Activated CD8-positive, alpha-beta memory T cell treated with anti-CD3 and anti-CD28 coated beads, Interleukin-2, amount 50 U/mL, for 24 hours (primary cell): Measurements from ENCODE around the gene SMG7.

Experiments
- DNase-seq: peaks from one replicate; pipeline ENCODE4 v3.0.0-alpha.2; 2020; ENCODE audit errors: extremely low read depth

The SMG7 gene

GRCh38 chr1:183590244-183591191 is 118.2 kb downstream of the SMG7 start, which contains the start of gene NCF2:
TSS of gene NCF2 (minus strand) at chr1:183590459. CDS start at chr1:183590329, 130 bp downstream.
- no peak for DNase-seq

- no peak for DNase-seq
These were observed 120.4 kb downstream of the SMG7 start for GRCh38 chr1:183592733-183593132.

GRCh38 chr1:183593356-183593755 is 121.1 kb downstream of the SMG7 start:
- DNase-seq = no peak

DNA sequence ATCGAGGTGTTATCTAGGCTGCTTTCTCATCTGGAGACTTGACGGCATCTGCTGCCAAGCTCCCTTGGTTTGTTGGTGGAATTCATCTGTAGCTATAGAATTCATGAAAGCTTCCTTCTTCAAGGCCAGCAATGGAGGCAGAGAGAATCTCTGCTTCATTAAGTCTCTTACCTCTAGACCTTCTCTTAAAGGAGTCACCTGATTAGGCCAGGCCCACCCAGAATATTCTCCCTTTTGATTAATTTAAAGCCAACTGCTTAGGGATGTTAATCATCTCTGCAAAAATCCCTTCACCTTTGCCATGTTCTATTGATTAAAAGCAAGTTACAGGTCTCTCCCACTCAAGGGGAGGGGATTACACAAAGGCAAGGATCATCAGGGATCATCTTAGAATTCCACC is 123.2 kb downstream of the SMG7 start:
- DNase-seq = no peak

DNA sequence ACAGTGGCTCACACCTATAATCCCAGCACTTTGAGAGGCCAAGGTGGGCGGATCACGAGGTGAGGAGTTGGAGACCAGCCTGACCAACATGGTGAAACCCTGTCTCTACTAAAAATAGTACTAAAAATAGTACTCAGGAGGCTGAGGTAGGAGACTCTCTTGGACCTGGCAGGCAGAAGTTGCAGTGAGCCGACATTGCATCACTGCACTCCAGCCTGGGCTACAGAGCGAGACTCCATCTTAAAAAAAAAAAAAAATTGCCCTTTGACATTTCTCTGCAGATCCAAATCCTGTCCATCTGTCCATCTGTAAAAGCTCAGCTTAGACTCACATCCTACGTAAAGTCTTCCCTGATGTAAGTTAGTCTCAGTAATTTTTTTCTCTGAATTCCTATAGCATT is 124.2 kb downstream of the SMG7 start:
- no peak for DNase-seq

DNA sequence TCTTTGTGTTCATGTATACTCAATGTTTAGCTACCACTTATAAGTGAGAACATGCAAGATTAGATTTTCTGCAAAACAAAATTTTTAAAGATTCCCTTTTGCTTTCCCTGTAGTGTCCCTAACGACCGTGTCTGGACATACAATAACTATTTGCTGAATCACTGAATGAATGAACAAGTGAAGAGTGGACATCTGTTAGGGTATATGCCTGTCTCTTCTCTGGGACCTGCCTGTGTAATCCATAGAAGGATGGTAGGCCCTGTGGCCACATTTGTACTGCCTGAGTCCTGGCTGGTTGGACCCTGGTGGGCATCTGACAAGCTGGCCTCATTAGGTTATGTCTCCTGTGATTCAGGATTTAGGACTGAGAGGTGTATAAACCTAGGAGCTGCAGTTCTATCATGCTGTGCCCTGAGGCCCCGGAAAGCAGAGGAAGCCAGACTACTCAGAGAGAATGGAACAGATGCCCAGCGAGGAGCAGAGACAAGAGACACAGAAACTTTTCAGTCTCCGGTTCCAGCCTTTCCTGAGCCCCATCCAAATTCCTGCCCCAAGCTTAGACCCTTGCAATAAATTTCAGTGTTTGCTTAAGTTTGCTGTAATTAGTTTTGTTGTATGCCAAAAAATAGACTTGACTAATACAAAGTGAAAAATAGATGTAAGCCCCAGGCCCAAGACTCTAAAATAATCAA is 125.5 kb downstream of the SMG7 start:
- no peak for DNase-seq

DNA sequence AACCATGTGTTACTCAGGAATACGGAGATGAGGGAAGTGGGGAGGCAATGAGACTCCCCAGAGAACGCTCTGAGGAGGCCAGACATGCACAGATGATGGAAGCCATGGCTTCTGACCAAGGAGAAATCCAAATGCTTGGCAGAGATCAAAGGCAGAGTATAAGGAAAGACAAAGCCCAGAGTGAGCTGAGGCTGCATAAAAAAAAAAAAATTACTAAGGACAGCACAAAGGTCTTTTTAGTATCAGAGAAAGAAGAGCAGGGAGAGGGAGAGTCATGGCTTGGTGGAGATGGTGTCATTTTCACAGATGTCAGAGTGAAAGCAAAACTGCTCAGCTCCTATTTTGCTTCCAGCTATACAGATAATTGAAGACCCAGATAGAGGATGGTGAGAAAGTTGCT is 126.1 kb downstream of the SMG7 start:
- no peak for DNase-seq

- no peak for DNase-seq
These were observed 127.8 kb downstream of the SMG7 start for GRCh38 chr1:183600136-183600535.

DNA sequence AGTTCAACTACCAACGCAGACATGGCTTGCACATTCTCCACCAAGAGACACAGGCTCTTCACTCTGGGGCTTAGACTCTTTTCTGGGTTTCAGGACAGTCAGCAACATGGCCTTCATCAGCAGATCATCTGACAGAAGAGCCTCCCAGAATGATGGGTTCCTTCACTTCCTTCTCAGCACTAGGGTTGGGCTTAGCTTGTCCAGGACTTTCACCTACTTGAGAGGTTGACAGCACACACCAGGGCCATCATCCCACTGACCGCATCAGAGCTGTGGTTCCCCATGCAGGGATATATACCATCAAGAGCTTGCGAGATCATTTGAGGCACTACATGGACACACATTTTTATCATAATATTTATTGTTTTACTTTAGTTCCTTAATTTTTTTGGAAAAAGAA is 128.3 kb downstream of the SMG7 start:
- no peak for DNase-seq

- DNase-seq = no peak
These were observed 130.2 kb downstream of the SMG7 start for GRCh38 chr1:183602510-183602909.
